HepG2 (cell line): ENCODE data around the gene ASF1B. TPM values are rescaled to one million over a fixed set of nuclear protein-coding genes. Genes with fewer than 3 reads are reported as not detected.

Source experiments
- ATAC-seq: fragments of 200-7000 bp; cut with Tn5 transposase; 3 replicates; pipeline ENCODE4 v1.9.1; 2020; ENCODE audit warnings: mild to moderate bottlenecking, moderate library complexity
- BruUV-seq: library from RNA; stranded (reverse); fragments of 400-500 nt; replicated peaks from 2 replicates; lab custom pipeline; 2021; lab: Mats Ljungman, UMichigan
- CTCF ChIA-PET: fragments of 300-600 bp; formaldehyde crosslinking; extraction: SDS; loops from one replicate; lab custom pipeline; 2021; ENCODE audit warnings: low total read pairs, inconsistent platforms, low intra/inter-chr PET ratio; lab: Yijun Ruan, JAX
- POLR2A ChIA-PET: fragments of 350-600 bp; sonication (Branson Sonifier 250); formaldehyde crosslinking; loops from one replicate; lab custom pipeline; 2020; ENCODE audit warnings: antibody characterized with exemption, inconsistent platforms; lab: Yijun Ruan, JAX
- DNase-seq: peaks from one replicate; pipeline ENCODE4 v3.0.0-alpha.2; 2015; ENCODE audit warnings: low spot score
- FAIRE-seq: peaks from 3 replicates; lab custom pipeline; 2011; peaks lifted over from hg19 to GRCh38; lab: Jason Lieb, UNC
- H2AFZ ChIP-seq: one replicate; pipeline ENCODE4 v1.6.1; 2011; ENCODE audit warnings: low read length, inconsistent platforms
- H3K27ac ChIP-seq: fragments of 300-600 bp; 3 replicates; pipeline ENCODE4 v1.8.0; 2011; ENCODE audit warnings: mixed run types, mild to moderate bottlenecking, mixed read lengths, low read length, inconsistent platforms; ENCODE audit not compliant: insufficient read depth; ENCODE audit errors: extremely low read length
- H3K27me3 ChIP-seq, 2 experiments: fragments of 200-600 bp in 1 of 2; 2 replicates in 1 of 2; 3 replicates in 1 of 2; pipeline versions ENCODE4 v1.6.0 to v1.8.0; 2011; ENCODE audit warnings: low read length in 2 of 2, mild to moderate bottlenecking in 2 of 2, moderate library complexity in 2 of 2, inconsistent platforms in 1 of 2; ENCODE audit not compliant: insufficient read depth in 2 of 2, control insufficient read depth in 1 of 2
- H3K36me3 ChIP-seq, 2 experiments: fragments of 200-600 bp in 1 of 2; replicated peaks in 1 of 2; 2 replicates in 1 of 2; 3 replicates in 1 of 2; pipeline versions ENCODE4 v1.5.1 to v1.8.0; 2011; ENCODE audit warnings: low read length in 2 of 2, inconsistent platforms in 1 of 2; ENCODE audit not compliant: insufficient read depth in 2 of 2, control insufficient read depth in 1 of 2
- H3K4me1 ChIP-seq: 2 replicates; pipeline ENCODE4 v1.5.1; 2012; ENCODE audit warnings: low read length, inconsistent platforms; ENCODE audit not compliant: insufficient read depth
- H3K4me2 ChIP-seq: 2 replicates; pipeline ENCODE4 v1.6.0; 2011; ENCODE audit warnings: low read depth, low read length, inconsistent platforms
- H3K4me3 ChIP-seq, 3 experiments: fragments of 200-600 bp in 1 of 3; sonication (generic), shearing (Covaris generic) in 1 of 3; replicated peaks in 1 of 3; 2 replicates each; pipeline ENCODE4 v1.5.1; 2011 to 2016; ENCODE audit warnings: low read length in 3 of 3, inconsistent platforms in 2 of 3, low read depth in 2 of 3, mild to moderate bottlenecking in 2 of 3, control low read depth in 1 of 3, mixed read lengths in 1 of 3; ENCODE audit not compliant: insufficient read depth in 1 of 3
- H3K79me2 ChIP-seq: one replicate; pipeline ENCODE4 v1.6.1; 2011; ENCODE audit warnings: low read length, inconsistent platforms; ENCODE audit not compliant: insufficient read depth
- H3K9ac ChIP-seq: 2 replicates; pipeline ENCODE4 v1.6.0; 2011; ENCODE audit warnings: mild to moderate bottlenecking, low read depth, low read length, inconsistent platforms; ENCODE audit not compliant: insufficient read depth
- H3K9me3 ChIP-seq: 2 replicates; pipeline ENCODE4 v1.5.1; 2012; ENCODE audit warnings: mild to moderate bottlenecking, low read length
- H4K20me1 ChIP-seq: 2 replicates; pipeline ENCODE4 v1.6.0; 2011; ENCODE audit warnings: inconsistent platforms, mild to moderate bottlenecking, low read length, moderate library complexity; ENCODE audit not compliant: insufficient read depth
- BCL3 ChIP-seq: sonication (generic); formaldehyde crosslinking; IDR thresholded peaks from 2 replicates; pipeline ENCODE4 v1.5.1; 2020; ENCODE audit warnings: mild to moderate bottlenecking, missing genetic modification reagents, moderate library complexity
- GABPB1 ChIP-seq: IDR thresholded peaks from 2 replicates; pipeline ENCODE4 v1.6.1; 2016; ENCODE audit warnings: mild to moderate bottlenecking, missing genetic modification reagents, moderate library complexity, missing compliant biosample characterization
- HOXA3 ChIP-seq: sonication (generic); formaldehyde crosslinking; IDR thresholded peaks from 2 replicates; pipeline ENCODE4 v1.5.0; 2020; ENCODE audit warnings: missing genetic modification reagents
- KAT2B ChIP-seq: fragments of 150-350 bp; IDR thresholded peaks from 2 replicates; pipeline ENCODE4 v1.6.1; 2014; ENCODE audit warnings: low read depth, low read length, borderline replicate concordance
- KDM2A ChIP-seq: sonication (generic); formaldehyde crosslinking; IDR thresholded peaks from 2 replicates; pipeline ENCODE4 v1.4.0; 2020; ENCODE audit warnings: low read depth, missing genetic modification reagents, borderline replicate concordance
- NFE2L2 ChIP-seq: fragments of 150-350 bp; IDR thresholded peaks from 2 replicates; pipeline ENCODE4 v1.6.1; 2014; ENCODE audit warnings: low read length
- SALL1 ChIP-seq: sonication (generic); formaldehyde crosslinking; IDR thresholded peaks from 2 replicates; pipeline ENCODE4 v1.8.0; 2022; ENCODE audit warnings: mild to moderate bottlenecking, missing genetic modification reagents
- SP5 ChIP-seq: IDR thresholded peaks from 2 replicates; pipeline ENCODE4 v1.6.1; 2016; ENCODE audit warnings: low read depth, borderline replicate concordance
- TRIM24 ChIP-seq: sonication (generic); formaldehyde crosslinking; IDR thresholded peaks from 2 replicates; pipeline ENCODE4 v1.8.0; 2022; ENCODE audit warnings: mild to moderate bottlenecking, missing genetic modification reagents
- YEATS4 ChIP-seq: sonication (generic); formaldehyde crosslinking; IDR thresholded peaks from 2 replicates; pipeline ENCODE4 v1.4.0; 2020; ENCODE audit warnings: missing genetic modification reagents, borderline replicate concordance
- ZBTB21 ChIP-seq: sonication (generic); formaldehyde crosslinking; IDR thresholded peaks from 2 replicates; pipeline ENCODE4 v1.4.0; 2020; ENCODE audit warnings: missing genetic modification reagents
- ZBTB7B ChIP-seq: sonication (generic); formaldehyde crosslinking; IDR thresholded peaks from 2 replicates; pipeline ENCODE4 v1.4.0; 2020; ENCODE audit warnings: missing genetic modification reagents
- ZNF615 ChIP-seq: sonication (generic); formaldehyde crosslinking; IDR thresholded peaks from 2 replicates; pipeline ENCODE4 v1.5.0; 2020; ENCODE audit warnings: mild to moderate bottlenecking, missing genetic modification reagents, borderline replicate concordance
- ZNF761 ChIP-seq: sonication (generic); formaldehyde crosslinking; conservative IDR thresholded peaks from 2 replicates; pipeline ENCODE4 v1.4.0; 2020; ENCODE audit warnings: mild to moderate bottlenecking, missing genetic modification reagents
- WGBS: methylation state at CpG from one replicate; pipeline ENCODE4 v1.1.6; 2017; ENCODE audit warnings: low lambda C conversion rate; 5-methylcytosine and 5-hydroxymethylcytosine counted together
- in situ Hi-C: cut with HindIII; loops from 2 replicates; pipeline ENCODE4 v1.10.0; 2017; ENCODE audit warnings: low pct_unique_long_range_greater_than_20kb; ENCODE audit not compliant: extremely low pct_ligation_motif_present
- intact Hi-C: fragments of 100-400 bp; cut with micrococcal nuclease; formaldehyde crosslinking; loops from one replicate; pipeline ENCODE4 v1.10.0; 2022; ENCODE audit not compliant: unreplicated experiment
- polyA plus RNA-seq, 8 experiments: library from polyadenylated mRNA; depleted of rRNA in 3 of 8; stranded (reverse) in 7 of 8; unstranded in 1 of 8; fragments of >200 nt; fragmentation: Illumina TruSeq in 4 of 8; extraction: Trizol in 4 of 8; gene quantifications; 2 replicates each; pipeline versions ENCODE4 v1.2.1 to v1.2.3, GENCODE V29; 2011 to 2016; ENCODE audit warnings: low read depth in 4 of 8, missing spikeins in 1 of 8, mixed read lengths in 1 of 8; ENCODE audit not compliant: insufficient read depth in 1 of 8
- total RNA-seq, 5 experiments: library from RNA; depleted of rRNA; stranded (reverse); fragments of >200 nt; fragmentation: Illumina TruSeq; extraction: Trizol; gene quantifications; 2 replicates each; pipeline ENCODE4 v1.2.3, GENCODE V29; 2016; ENCODE audit warnings: low read depth in 1 of 5
- TF ChIP-seq, protein P1 (sequence below): sonication (generic); formaldehyde crosslinking; IDR thresholded peaks from 2 replicates; pipeline ENCODE4 v1.8.0; 2023; ENCODE audit warnings: mild to moderate bottlenecking, missing genetic modification reagents

The ASF1B gene
- total and polyA plus RNA-seq, 2 of the 13 experiments (the other 11 are each of a cell fraction or from before 2014, with no cell fraction given), result 18.2 to 24.8 TPM

- Histone ChIP-seq H3K27ac (no peak overlapping the region), H2AFZ (no peak overlapping the region), H3K36me3 (no peaks in the 10 kb centered on the region), H3K4me3 (no peak overlapping the region), H3K9me3 (no peaks in the 10 kb centered on the region), H4K20me1 (no peaks in the 10 kb centered on the region), H3K4me1 (peaks cover 6% of the 10 kb centered on the region; the same call in 1 of the 2 replicates), H3K9ac (no peak overlapping the region), H3K27me3 (no peaks in the 10 kb centered on the region; a peak in 1 of 5 replicates), H3K79me2 (no peaks in the 10 kb centered on the region), H3K4me2 (no peak overlapping the region)
- ChIA-PET POLR2A (no interaction called here), CTCF (no interaction called here)
- DNase-seq, result no peak
- in situ Hi-C loops (no loop called here), intact Hi-C loops (no loop called here)
- BruUV-seq, result no TSS peak
- 84% methylated on average over 2 of the region's 12 CpGs for WGBS
- no peak for FAIRE-seq
- TF ChIP-seq, protein P1, sequence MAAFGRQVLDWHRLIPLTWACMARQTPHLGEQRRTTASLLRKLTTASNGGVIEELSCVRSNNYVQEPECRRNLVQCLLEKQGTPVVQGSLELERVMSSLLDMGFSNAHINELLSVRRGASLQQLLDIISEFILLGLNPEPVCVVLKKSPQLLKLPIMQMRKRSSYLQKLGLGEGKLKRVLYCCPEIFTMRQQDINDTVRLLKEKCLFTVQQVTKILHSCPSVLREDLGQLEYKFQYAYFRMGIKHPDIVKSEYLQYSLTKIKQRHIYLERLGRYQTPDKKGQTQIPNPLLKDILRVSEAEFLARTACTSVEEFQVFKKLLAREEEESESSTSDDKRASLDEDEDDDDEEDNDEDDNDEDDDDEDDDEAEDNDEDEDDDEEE (CRISPR knock-in tag), result no peak
- TF ChIP-seq KDM2A (CRISPR knock-in tag) (no peak), ZNF761 (CRISPR knock-in tag) (no peak), SP5 (CRISPR knock-in tag) (no peak), YEATS4 (CRISPR knock-in tag) (no peak), ZBTB7B (CRISPR knock-in tag) (no peak), NFE2L2 (no peak), TRIM24 (CRISPR knock-in tag) (no peak), HOXA3 (CRISPR knock-in tag) (no peak), BCL3 (CRISPR knock-in tag) (no peak), SALL1 (CRISPR knock-in tag) (no peak), ZNF615 (CRISPR knock-in tag) (no peak), KAT2B (no peak), GABPB1 (no peak), ZBTB21 (CRISPR knock-in tag) (no peak)
- ATAC-seq, result no peak
These were observed 19.7 kb upstream of the ASF1B start for GRCh38 chr19:14156122-14156521.
